ENCODE measurements around the gene TECPR2. TPM values are rescaled to one million over a fixed set of nuclear protein-coding genes. Genes with fewer than 3 reads are reported as not detected.

Gene TECPR2
- total and polyA plus RNA-seq, 2 of the 13 experiments (the other 11 are each of a cell fraction or from before 2014, with no cell fraction given) = 3.5 to 5.7 TPM

DNA sequence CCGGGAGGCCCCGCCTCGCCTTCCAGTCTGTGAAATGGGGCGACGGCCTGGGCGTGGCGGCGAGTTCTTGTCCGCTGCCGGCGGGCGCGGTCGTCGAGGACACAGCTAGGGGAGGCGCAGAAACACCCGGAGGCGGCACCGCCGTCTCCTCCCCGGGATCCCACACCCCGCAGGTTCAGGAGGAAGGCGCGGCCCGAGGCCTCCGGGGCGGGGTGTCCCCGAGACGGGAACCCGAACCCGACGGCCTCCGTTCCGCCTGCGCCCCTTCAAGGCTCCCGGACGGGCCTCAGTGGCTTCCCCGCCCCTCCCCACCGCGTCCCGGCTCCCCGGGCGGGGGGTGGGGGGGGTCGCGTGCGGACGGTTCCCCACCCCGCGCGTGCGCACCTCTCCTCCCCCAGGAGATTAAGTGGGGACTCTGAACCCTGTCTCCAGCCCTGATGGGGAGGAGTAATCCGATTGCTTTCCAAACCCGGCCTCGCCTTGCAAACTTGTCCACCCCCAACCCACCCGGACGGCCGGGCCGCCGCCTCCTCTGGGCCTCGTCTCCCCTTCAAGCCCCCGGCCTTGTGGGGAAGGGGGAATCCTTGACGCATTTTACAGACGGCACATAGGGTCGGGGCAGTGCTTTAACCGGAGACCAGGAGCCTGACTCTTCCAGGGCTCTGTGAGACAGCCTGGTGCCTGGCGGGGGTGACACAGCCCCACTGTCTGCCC is 182.2 kb downstream of the TECPR2 start (continued):
- TF ChIP-seq, protein P1, sequence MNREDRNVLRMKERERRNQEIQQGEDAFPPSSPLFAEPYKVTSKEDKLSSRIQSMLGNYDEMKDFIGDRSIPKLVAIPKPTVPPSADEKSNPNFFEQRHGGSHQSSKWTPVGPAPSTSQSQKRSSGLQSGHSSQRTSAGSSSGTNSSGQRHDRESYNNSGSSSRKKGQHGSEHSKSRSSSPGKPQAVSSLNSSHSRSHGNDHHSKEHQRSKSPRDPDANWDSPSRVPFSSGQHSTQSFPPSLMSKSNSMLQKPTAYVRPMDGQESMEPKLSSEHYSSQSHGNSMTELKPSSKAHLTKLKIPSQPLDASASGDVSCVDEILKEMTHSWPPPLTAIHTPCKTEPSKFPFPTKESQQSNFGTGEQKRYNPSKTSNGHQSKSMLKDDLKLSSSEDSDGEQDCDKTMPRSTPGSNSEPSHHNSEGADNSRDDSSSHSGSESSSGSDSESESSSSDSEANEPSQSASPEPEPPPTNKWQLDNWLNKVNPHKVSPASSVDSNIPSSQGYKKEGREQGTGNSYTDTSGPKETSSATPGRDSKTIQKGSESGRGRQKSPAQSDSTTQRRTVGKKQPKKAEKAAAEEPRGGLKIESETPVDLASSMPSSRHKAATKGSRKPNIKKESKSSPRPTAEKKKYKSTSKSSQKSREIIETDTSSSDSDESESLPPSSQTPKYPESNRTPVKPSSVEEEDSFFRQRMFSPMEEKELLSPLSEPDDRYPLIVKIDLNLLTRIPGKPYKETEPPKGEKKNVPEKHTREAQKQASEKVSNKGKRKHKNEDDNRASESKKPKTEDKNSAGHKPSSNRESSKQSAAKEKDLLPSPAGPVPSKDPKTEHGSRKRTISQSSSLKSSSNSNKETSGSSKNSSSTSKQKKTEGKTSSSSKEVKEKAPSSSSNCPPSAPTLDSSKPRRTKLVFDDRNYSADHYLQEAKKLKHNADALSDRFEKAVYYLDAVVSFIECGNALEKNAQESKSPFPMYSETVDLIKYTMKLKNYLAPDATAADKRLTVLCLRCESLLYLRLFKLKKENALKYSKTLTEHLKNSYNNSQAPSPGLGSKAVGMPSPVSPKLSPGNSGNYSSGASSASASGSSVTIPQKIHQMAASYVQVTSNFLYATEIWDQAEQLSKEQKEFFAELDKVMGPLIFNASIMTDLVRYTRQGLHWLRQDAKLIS (CRISPR knock-in tag; IDR thresholded peaks at IDR 0.05) = no peak
- no peak for TF ChIP-seq ZFYVE20 (CRISPR knock-in tag; IDR thresholded peaks at IDR 0.05; ENCODE audit: borderline replicate concordance, low read depth)
- peak; percentile 47 for TF ChIP-seq MED8 (CRISPR knock-in tag; IDR thresholded peaks at IDR 0.05; ENCODE audit: insufficient replicate concordance)
- TF ChIP-seq SP2 (CRISPR knock-in tag; IDR thresholded peaks at IDR 0.05) = peak; percentile 2; the same call in 1 of the 2 replicates
- TF ChIP-seq NR2F6 (IDR thresholded peaks at IDR 0.05) = no peak
- no peak for TF ChIP-seq NR2F6 (CRISPR knock-in tag; IDR thresholded peaks at IDR 0.05)
- peak; percentile 72 for TF ChIP-seq HNRNPK (IDR thresholded peaks at IDR 0.05; ENCODE audit: low read depth, low read length, poor library complexity, severe bottlenecking)
- peak; percentile 97 for TF ChIP-seq ZNF740 (CRISPR knock-in tag; IDR thresholded peaks at IDR 0.05)
- no peak for TF ChIP-seq NBN (conservative IDR thresholded peaks at IDR 0.05)
- no peak for TF ChIP-seq ZNF335 (CRISPR knock-in tag; IDR thresholded peaks at IDR 0.05)
- no peak for TF ChIP-seq SNAI1 (CRISPR knock-in tag; IDR thresholded peaks at IDR 0.05; ENCODE audit: borderline replicate concordance)
- TF ChIP-seq MYNN (CRISPR knock-in tag; IDR thresholded peaks at IDR 0.05; ENCODE audit: low read depth) = no peak
- 0 out of 2 replicates have a peak, but pooled peaks have one; percentile 41 for TF ChIP-seq NR3C1 (CRISPR knock-in tag; IDR thresholded peaks at IDR 0.05)
- peak; percentile 47; the same call in 1 of the 2 replicates for TF ChIP-seq ZNF788 (CRISPR knock-in tag; IDR thresholded peaks at IDR 0.05; ENCODE audit: borderline replicate concordance)
- TF ChIP-seq HCFC1 (IDR thresholded peaks at IDR 0.05; ENCODE audit: low read depth, low read length) = no peak
- no peak for TF ChIP-seq CENPX (CRISPR knock-in tag; IDR thresholded peaks at IDR 0.05)
- no peak for TF ChIP-seq NFIC (IDR thresholded peaks at IDR 0.05; ENCODE audit: low read length)
- no peak for TF ChIP-seq ZNF510 (CRISPR knock-in tag; IDR thresholded peaks at IDR 0.05; ENCODE audit: low read depth)
- no peak for TF ChIP-seq RFXAP (CRISPR knock-in tag; IDR thresholded peaks at IDR 0.05; ENCODE audit: borderline replicate concordance)
- no peak for TF ChIP-seq ZNF207 (IDR thresholded peaks at IDR 0.05; ENCODE audit: borderline replicate concordance)
- TF ChIP-seq ZBTB7A (CRISPR knock-in tag; IDR thresholded peaks at IDR 0.05) = peak; percentile 66; the same call in 1 of the 2 replicates
- TF ChIP-seq PAWR (CRISPR knock-in tag; IDR thresholded peaks at IDR 0.05; ENCODE audit: borderline replicate concordance) = no peak
- peak; percentile 28; the same call in 1 of the 2 replicates for TF ChIP-seq ZNF451 (CRISPR knock-in tag; IDR thresholded peaks at IDR 0.05)
- TF ChIP-seq ZBTB20 (CRISPR knock-in tag; IDR thresholded peaks at IDR 0.05; ENCODE audit: borderline replicate concordance, low read depth) = peak; percentile 16; the same call in 1 of the 2 replicates
- TF ChIP-seq, protein P2, sequence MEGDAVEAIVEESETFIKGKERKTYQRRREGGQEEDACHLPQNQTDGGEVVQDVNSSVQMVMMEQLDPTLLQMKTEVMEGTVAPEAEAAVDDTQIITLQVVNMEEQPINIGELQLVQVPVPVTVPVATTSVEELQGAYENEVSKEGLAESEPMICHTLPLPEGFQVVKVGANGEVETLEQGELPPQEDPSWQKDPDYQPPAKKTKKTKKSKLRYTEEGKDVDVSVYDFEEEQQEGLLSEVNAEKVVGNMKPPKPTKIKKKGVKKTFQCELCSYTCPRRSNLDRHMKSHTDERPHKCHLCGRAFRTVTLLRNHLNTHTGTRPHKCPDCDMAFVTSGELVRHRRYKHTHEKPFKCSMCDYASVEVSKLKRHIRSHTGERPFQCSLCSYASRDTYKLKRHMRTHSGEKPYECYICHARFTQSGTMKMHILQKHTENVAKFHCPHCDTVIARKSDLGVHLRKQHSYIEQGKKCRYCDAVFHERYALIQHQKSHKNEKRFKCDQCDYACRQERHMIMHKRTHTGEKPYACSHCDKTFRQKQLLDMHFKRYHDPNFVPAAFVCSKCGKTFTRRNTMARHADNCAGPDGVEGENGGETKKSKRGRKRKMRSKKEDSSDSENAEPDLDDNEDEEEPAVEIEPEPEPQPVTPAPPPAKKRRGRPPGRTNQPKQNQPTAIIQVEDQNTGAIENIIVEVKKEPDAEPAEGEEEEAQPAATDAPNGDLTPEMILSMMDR (CRISPR knock-in tag; IDR thresholded peaks at IDR 0.05) = no peak
- TF ChIP-seq HNRNPLL (IDR thresholded peaks at IDR 0.05; ENCODE audit: low read depth, low read length, poor library complexity, severe bottlenecking) = peak; percentile 59
